Measurements from ENCODE around the gene LDLRAD4.

LDLRAD4 gene

DNA sequence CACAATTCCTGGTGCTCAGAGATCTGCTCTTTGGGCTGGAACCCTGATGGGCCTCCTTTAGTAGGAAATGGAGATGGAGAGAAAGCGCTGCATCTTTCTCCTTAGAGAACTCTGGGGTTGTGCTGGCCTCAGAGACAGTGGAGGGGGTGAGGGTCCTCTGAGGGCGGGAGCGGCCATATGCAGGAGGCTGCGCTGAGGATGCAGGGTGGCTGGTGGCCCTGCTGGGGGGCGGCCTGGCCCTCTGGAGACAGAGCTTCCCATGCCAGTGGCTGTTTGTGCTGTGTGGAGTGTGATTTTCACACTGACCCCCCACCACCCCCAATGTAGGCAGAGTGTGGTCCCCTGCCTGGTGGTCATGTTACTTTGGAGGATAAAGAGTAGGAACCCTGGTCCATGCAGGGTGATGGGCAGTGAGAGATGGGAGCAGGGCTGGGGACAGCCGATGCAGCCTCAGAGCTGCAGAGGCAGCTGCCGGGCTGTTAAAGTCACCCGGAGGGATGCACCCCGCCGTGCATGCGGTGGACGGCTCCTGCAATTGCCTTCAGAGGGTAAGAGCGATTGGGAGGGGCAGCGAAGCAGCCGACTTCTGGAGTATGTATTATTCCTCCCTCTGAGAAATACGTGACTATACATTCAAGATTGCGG lies 313.2 kb downstream of the LDLRAD4 start:
- no peak for DNase-seq (ENCODE audit: low spot score)

- DNase-seq (ENCODE audit: low spot score) = no peak
Measured at GRCh38 chr18:13532406-13533075, 314.0 kb downstream of the LDLRAD4 start.

- DNase-seq (ENCODE audit: low spot score) = no peak
Measured at GRCh38 chr18:13534631-13535030, 316.1 kb downstream of the LDLRAD4 start.

DNA sequence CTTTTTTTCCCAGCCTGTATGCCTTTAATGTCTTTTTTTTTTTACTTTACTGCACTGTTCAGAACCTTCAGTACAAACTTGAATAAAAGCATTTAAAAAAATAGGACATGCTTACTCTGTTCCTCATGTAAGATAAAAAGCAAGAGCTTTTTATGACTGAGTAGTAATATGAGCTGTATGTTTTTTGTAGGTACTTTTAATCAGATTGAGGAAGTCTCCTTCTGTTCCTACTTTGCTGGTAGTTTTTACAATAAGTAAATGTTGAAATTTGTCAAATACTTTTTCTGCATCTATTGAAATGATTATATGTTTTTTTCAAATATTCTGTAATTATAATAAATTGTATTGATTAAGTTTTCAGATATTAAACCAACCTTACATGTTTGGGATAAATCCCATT lies 318.0 kb downstream of the LDLRAD4 start:
- no peak for DNase-seq (ENCODE audit: low spot score)

GRCh38 chr18:13537022-13537780 lies 318.6 kb downstream of the LDLRAD4 start:
- no peak for DNase-seq (ENCODE audit: low spot score)

DNA sequence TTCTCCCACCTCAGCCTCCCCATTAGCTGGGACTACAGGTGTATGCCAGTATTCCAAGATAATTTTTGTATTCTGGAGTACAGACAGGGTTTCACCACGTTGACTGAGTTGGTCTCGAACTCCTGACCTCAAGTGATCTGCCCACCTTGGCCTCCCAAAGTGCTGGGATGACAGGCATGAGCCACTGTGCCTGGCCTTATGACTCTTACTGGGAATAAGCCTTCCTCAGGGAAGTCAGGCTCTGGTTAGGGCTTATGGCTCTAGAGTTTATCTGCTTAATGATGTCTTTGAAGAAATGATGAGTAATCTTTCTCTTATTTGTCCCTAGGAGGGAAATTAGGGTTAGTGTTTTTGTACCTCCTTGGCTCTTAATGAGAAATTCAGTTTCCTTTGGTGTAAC lies 320.1 kb downstream of the LDLRAD4 start:
- DNase-seq (ENCODE audit: low spot score) = no peak

- no peak for DNase-seq (ENCODE audit: low spot score)
Measured at GRCh38 chr18:13539050-13539449, 320.5 kb downstream of the LDLRAD4 start.

DNA sequence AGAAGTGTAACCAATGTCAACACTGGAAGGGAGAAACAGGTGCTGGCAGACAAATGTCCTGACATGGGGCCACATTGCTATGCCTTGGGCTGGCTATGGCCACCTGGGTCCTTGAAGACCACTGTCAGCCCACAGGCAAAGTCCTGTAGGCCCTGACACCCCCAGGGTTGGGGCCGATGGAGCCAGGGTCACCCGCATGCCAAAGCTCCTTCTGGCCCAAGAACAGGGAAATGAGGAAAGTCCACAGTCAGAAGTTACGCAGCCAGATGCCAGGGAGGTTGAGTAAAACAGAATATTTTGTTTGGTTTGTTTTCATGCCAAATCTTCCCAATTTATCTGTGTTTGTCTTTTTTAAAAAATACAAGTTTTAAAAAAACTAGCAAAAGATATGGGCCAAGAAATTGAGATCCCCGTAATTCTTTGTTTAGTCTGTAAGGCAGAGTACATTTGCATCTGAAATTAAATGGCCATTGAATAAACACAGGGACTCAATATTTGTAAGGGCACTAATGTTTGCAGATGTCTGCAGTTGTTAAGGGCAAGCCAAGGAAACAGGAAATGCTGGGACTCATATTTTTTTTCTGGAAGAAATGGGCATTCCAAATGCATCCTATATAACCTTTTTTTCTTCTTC lies 321.4 kb downstream of the LDLRAD4 start:
- DNase-seq (ENCODE audit: low spot score) = no peak

DNA sequence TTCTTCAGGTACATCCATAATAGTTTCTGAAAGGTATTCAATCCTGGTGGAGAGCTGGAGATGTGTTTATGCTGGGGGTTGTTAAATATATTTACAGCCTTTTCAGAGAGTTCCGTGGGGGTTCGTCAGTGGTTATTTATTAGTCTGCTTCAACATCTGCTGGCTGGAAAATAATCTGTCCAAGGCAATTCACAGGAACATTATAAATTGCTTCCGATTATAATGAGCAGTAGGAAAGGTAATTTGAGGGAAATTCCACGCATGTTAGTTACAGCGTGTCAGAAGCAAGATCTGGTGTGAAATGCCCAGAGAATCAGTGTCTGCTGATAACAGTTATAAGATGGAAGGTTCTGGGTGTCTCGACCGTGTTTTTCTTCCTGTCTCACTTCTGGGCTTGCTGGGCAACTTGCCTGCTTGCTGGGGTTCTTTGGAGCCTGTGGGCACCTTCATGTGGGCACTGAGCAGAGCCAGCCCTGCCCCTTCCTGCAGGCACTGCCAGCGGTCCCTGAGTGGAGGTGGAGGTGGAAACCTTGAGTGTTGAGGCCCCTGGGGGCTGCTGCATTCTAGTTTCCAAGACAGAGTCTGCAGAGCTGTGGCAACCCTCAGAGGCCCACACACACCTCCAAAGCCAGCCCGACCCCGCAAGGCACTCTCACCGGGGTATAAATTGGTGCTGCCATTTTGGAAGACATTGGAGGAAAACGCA lies 322.1 kb downstream of the LDLRAD4 start:
- DNase-seq (ENCODE audit: low spot score) = no peak

- DNase-seq (ENCODE audit: low spot score) = peak; percentile 72
Measured at GRCh38 chr18:13541621-13542519, 323.3 kb downstream of the LDLRAD4 start.

- no peak for DNase-seq (ENCODE audit: low spot score)
Measured at GRCh38 chr18:13542520-13542847, 323.9 kb downstream of the LDLRAD4 start.

DNA sequence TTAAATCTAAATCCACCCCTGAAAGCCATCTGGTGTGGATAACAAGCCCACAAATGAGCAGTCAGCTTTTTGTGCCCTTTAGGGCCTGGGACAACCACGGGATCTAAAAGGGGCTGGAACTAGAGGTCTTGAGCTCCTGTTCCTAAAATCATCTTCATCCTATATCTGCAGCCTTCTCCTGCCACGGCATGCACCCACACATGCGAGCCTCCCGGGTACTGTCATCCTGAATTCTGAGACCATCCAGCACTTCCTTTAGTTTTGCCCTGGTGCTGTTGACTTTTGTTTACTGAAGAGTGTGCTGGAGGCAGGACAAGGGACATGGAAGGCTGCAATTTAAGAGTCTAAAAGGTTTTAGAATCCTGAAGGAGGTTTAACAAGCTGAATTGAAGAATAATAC lies 324.6 kb downstream of the LDLRAD4 start:
- DNase-seq (ENCODE audit: low spot score) = no peak

DNA sequence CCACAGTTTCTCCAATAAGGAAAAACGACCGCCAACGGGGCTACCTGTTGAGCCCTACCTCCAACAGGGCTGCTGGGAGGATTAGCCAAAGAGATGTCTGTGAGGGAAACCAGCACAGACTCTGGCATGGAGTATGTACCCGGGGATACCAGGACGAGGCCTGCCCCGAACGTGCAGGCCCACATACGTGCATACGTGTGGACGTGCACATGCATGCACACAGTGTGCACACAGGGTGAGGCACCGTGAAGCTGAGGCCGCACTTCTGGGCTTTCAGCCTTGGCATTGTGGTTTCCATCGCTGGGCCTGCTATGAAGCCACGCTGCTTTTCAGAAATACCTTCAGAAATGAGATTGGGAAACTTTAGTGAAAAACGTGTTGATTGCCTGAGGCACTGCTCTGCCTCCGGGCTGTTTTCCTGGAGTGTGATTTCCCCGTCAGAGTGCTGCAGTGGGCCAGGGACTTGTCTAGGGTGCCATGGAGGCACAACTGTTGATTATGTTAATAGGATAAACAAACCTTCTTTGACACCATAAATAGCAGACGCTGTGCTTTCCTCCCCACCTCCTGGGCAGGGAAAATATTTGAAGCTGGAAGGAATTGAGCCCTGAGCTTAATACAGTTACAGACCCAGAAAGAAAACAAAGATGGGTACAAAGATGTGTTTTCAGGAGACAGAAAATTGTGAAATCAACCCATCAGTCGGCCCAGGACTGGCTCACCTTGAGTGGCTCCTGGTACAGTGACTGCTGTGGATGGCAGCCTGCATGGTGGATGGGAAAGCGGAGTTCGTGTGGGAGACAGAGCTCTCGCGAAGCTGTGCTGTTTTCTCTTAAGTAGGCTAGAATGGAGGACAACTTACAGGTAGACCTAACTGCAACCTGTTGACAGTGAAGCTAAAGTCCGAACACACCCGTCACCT lies 325.5 kb downstream of the LDLRAD4 start:
- DNase-seq (ENCODE audit: low spot score) = no peak

GRCh38 chr18:13544953-13545352 lies 326.4 kb downstream of the LDLRAD4 start:
- no peak for DNase-seq (ENCODE audit: low spot score)

DNA sequence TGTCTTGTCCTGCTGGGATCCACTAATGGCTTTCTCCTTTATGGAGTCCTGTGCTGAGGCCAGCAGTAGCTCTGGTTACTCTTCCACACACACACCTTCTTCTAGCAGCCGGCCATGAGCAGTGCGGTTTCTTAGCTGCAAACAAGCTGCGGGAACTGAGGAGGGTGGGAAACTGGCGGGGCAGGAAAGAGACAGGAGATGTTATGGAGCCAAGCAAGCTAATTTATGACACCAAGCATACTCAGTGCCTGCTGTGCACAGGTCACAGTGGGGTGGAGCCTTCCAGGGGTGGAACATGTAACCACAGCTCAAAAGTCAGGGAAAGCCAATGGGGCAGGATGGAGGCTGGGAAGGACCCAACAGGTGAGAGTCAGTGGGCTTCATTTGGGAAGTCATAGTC lies 327.0 kb downstream of the LDLRAD4 start:
- no peak for DNase-seq (ENCODE audit: low spot score)

GRCh38 chr18:13545955-13546354 lies 327.4 kb downstream of the LDLRAD4 start:
- DNase-seq (ENCODE audit: low spot score) = no peak

GRCh38 chr18:13546638-13547037 lies 328.1 kb downstream of the LDLRAD4 start:
- DNase-seq (ENCODE audit: low spot score) = no peak

DNA sequence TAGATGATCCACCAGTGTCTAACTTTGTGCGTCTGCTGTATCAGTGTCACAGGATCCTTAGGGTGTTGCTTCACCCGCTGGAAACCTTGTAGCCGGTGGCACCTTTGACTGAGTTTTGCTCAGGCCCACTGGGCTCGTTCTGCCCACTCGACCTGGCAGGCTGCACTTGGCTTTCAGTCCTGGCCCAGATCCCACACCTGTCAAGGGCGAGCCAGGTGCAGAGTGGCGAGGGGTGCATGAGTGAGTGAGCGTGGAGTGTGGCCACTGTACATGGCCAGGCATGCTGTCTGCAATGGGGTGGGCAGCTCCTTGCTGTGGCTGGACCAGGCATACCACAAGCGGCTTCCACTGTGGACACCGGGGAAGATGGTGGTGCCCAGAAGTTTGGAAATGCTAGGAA lies 328.8 kb downstream of the LDLRAD4 start:
- DNase-seq (ENCODE audit: low spot score) = peak; percentile 6

DNA sequence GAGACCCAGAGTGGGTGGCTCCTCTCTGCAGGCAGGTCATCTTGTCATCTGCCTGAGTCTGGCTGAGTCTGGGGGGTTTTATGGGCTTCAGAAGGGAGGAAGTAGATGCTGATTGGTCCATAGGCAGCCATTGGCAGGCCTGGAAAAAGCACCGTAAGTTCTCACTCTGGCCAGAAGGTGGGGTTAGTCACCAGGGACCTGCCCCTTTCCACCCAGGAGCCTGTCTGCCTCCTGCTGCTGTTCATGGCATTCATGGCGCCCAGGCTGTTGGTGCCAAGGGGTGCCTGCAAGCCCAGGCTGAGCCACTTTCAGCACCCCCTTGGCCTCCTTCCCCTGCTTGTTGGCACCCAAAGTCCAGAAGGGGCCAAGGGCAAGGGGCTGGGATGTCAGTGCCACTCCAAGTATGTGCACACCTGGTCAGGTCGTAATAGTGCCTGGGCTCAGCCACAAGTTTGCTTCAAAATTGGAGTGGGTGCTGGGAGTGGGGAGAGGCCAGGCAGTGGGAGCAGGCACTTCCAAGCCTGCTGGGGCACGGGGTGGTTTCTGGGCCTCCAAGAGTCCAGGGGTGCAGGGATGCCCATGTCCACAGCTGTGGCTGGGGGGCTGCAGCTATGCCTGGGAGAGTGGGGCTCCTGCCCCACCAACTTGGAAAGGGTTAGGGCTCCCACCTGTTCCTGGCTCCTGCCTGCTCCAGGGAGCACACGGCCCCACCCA lies 329.7 kb downstream of the LDLRAD4 start:
- peak; percentile 18 for DNase-seq (ENCODE audit: low spot score)
